GM19035 (cell line): Measurements from ENCODE around the gene PRKRIP1.
"Not testable (repeated sequence)": the region's sequence is repeated elsewhere in the genome, so short reads cannot be mapped to it uniquely, and the experiment has no call there.

ENCODE experiments used
- ATAC-seq: cut with Tn5 transposase; IDR thresholded peaks from one replicate; pipeline ENCODE4 v1.9.1; 2021; ENCODE audit not compliant: unreplicated experiment

Gene PRKRIP1

DNA sequence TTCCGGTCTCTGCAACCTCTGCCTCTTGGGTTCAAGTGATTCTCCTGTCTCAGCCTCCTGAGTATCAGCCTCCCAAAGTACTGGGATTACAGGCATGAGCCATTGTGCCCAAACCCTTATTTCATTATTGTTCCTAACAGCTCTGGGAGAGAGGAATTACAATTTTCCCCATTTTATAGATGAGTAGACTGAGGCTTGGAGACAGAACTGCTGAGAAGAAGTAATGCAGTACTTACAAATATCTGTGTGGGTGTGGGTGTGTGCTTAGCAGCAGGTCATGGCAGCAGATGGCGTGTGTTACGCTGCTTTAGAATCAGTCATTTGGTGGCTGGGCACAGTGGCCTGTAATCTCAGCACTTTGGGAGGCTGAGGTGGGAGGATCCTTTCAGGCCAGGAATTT is 7.4 kb downstream of the PRKRIP1 start:
- no peak for ATAC-seq

DNA sequence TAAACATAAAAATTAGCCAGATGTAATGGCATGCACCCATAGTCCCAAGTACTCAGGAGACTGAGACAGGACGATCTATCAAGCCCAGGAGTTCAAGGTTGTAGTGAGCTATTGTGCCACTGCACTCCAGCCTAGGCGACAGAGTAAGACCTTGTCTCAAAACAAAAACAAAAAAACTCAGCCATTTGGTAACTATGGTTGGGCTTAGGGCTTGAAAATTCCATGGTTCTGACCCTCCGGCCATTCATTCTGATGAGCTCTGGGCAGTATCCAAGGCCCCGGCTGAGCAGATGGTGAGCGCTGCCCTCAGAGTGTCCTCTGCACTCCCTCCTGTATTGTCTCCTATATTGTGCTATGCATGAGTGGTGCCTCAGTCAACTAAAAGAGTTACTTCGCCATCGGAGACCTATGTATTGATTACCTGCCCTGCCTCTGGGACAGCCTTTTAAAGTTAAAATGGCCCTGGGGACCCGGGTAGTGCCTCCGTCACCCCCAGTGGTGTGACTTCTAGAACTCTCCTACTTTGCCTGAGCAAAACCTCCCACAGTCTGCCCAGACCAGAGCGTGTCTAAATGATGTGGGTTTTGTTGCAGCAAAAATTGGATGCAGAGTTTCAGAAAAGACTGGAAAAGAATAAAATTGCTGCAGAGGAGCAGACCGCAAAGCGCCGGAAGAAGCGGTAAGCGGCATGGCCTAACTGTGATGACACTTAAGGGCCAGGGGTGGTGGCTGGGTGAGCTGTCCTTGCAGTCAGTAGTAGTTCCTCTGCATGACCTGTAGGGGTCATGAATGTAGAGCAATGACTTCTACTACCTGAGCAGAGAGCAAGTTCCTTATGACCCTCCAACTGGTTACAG is 8.1 kb downstream of the PRKRIP1 start:
- ATAC-seq: peak; percentile 83

GRCh38 chr7:102404862-102405188 is 8.7 kb downstream of the PRKRIP1 start:
- ATAC-seq: not testable (repeated sequence)

- no peak for ATAC-seq
Measured at GRCh38 chr7:102407910-102408309, 11.7 kb downstream of the PRKRIP1 start.

DNA sequence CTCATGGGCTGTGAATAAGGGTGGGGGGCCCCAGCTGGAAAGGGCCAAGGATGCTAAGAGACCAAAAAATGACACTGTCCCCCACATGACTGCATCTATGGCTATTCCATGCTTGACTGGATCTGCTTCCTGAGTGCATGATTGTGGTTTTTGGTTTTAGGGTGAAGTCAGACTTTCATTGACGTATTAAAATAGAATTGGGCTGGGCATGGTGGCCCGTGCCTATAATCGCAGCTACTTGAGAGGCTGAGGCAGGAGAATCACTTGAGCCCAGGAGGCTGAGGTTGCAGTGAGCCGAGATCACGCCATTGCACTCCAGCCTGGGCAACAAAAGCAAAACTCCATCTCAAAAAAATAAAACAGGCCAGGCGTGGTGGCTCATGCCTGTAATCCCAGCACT is 12.4 kb downstream of the PRKRIP1 start:
- peak; percentile 59 for ATAC-seq

DNA sequence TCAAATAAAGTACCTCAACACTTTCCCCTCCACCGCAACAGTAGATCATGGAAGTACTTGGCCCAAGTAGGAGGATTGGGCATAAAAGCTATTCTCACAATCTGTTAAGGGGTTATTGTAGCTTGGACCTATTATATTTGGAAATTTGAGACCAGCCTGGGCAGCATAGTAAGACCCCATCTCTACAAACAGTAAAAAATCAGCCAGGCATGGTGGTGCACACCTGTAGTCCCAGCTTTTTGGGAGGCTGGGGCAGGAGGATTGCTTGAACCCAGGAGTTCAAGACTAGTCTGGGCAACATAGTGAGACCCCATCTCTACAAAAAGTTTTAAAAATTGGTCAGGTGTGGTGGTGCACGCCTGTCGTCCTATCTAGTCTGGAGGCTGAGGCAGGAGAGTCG is 13.2 kb downstream of the PRKRIP1 start:
- ATAC-seq: no peak

DNA sequence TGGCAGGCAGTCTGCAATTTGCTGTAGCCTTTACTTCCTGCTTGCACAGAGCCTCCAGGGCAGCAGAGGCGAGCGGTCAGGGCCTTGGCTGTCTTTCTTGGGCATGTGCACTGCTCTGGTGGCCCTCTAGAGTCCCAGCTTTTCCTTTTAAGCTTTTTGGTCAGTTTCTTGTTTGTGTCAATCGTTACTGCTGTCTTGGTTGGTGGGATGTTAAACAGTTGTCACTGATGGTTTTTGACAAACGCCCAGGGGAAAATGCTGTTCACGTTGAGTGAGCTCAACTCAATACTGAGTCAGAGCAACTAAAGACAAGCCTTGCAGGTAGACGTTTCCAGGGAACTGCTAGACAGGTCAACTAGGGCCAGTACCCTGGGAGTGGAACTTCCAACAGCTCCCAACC is 14.0 kb downstream of the PRKRIP1 start:
- ATAC-seq: no peak

DNA sequence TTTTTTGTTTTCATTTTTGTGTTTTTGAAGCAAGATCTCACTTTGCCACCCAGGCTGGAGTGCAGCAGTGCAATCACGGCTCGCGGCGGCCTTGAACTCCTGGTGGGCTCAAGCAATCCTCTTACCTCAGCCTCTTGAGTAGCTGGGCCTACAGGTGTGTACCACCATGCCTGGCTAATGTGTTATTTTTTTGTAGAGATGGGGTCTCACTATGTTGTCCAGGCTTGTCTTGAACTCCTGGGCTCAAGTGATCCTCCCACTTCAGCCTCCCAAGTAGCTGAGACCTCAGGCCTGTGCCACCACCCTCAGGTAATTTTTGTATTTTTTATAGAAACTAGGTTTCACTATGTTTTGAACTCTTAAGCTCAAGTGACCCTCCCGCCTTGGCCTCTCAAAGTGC is 14.8 kb downstream of the PRKRIP1 start:
- ATAC-seq: no peak

GRCh38 chr7:102412548-102412947 is 16.4 kb downstream of the PRKRIP1 start:
- ATAC-seq: no peak

DNA sequence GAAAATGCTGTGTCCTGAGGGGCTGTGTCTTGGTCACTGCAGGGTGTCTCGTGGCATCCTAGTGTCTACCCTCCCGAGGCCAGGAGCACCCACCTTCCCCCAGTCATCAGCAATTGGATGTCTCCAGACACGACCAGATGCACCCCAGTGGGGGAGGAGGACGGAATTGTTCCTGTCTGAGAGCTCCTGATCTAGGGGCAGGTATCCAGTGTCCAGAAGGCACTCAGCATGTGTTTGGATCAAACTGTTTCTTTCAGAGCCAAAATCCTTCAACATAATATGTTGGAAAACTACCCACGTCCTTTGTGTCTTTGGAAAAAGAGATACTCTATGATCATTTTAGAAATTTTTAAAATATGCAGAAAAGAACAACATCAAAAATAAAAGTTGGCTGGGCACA is 16.9 kb downstream of the PRKRIP1 start:
- no peak for ATAC-seq

DNA sequence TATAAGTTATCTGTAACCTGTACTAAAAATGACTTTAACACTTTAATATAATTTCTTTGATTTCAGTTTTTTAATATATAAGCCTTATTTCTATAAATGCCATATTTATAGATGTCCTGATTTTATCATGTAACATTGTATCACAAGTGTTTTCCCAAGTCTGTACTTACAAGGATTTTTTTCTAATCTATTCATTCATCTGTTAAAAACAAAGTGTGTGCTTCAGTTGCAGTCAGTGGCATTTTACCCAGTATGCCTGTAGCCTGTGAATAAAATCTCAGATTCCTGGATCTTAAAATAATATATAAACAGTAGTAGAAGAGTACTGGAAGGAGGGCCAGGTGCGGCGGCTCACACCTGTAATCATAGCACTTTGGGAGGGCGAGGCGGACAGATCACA is 17.4 kb downstream of the PRKRIP1 start:
- ATAC-seq: no peak

DNA sequence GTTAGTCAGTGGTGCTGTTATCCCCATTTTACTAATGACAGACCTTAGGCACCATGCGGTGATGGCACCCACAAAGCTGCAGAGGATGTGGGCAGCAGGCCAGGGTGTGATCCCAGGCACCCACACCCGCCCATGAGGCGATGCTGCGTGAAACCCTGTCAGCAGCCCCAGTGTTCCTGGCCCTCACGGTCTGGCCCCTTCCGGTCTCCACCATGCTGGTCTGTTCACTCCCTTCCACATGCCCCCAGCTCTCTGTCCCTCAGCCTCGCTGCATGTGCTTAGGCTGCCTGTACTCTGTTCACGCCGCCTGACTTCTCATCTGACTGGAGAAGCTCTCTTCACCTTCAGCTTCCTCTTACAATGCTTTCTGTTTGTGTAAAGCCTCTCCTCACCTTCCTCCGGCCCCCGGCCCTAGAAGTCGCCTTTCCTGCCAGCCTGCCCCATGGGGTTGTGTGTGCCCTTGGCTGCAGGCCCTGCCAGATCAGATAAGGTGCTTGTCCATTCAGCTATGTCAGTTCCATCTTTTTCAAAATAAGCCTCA is 19.6 kb downstream of the PRKRIP1 start:
- no peak for ATAC-seq

DNA sequence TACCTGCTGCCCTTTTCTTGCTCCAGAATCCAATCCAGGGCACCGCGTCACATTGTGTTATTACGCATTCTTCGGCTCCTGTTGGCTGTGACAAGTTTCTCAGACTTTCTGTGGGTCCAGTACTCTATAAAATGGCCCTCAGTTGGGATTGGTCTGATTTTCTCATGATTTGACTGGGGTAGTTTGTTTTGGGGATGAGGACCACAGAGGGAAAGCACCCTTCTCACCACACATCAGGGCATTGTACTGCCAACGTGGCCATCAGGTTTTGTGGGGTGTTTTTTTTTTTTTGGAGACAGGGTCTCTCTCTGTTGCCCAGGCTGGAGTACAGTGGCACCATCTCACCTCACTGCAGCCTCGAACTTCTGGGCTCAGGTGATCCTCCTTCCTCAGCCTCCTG is 20.2 kb downstream of the PRKRIP1 start:
- ATAC-seq: no peak

DNA sequence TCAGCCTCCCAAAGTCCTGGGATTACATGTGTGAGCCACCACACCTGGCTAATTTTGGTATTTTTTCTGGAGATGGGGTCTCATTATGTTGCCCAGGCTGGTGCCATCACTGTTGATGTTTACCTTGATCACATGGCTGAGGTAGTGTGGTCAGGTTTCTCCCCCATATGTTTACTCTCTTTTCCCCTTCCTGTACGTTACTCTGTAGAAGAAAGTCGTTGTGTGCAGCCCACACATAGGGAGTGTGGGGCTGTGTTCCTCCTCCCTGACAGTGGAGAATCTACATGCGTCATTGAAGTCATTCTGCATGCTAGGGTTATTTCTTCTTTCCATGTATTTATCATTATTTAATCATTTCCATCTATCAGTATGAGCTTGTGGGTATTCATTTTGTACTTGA is 20.9 kb downstream of the PRKRIP1 start:
- no peak for ATAC-seq

GRCh38 chr7:102418592-102418991 is 22.4 kb downstream of the PRKRIP1 start:
- ATAC-seq: no peak

- no peak for ATAC-seq
Measured at GRCh38 chr7:102421706-102422240, 25.6 kb downstream of the PRKRIP1 start.

- no peak for ATAC-seq
Measured at GRCh38 chr7:102424129-102424551, 28.0 kb downstream of the PRKRIP1 start.

- ATAC-seq: peak; percentile 32
Measured at GRCh38 chr7:102424787-102425218, 28.6 kb downstream of the PRKRIP1 start.

DNA sequence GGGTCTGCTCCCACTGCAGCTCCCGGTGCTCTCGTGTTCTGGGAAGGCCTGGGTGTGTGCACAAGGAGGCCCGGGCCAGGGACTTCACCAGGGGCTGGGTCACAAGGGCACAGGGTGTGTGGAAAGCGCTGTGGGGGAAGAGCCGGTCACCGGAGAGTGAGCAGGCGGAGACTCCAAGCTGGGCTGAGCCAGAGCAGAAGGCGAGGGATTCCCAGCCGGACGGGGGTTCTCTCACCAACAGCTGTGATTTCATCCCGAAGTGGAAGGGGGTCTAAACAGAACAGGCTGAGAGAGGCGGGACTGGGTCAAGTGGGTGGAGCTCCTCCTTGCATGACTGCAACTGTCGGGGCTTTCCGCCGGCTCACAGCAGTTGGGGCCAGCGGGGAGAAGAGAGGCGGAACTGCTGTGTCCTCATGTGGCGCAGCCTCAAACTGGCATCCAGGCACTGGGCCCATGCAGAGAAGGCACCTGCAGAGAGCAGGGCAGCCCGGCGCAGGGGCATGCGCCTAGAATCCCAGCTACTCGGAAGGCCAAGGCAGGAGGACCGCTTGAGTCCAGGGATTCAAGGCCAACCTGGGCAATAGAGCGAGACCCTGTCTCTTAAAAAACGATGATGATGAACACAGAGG is 29.6 kb downstream of the PRKRIP1 start:
- peak; percentile 66 for ATAC-seq

DNA sequence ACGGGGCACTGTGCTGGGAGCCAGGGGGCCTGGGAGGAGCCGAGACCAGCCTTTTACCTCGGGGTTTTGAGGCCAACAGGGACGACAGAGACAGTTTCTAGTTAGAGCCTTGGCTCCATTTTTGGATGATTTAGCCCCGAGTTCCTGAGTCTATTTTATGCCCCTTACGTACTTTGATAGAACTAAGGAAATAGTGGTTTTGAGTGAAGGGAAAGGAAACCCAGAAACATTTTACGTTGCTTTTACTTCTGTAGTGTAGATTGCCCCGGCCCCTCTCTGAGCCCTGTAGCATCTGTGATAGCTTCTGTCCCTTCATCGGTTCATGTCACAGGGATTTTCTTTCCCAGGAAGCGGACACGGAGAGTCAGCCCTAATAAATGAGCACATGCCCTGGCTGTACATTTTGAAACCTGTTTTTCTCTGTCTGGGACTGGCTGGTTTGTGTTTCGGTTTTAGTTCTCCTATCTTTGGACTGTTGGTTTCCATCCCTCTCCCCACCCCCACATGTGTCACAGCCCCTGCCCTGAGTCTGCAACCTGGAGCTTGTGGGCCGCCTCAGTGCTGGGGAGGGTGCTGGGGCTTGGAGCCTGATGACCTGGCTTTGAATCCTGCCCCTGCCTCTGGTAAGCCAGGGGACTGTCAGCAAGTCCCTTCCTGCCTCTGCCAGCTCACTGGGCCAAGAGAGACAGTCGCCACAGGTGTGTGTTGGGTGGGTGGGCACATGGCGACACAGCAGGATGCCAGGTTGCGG is 30.3 kb downstream of the PRKRIP1 start:
- peak; percentile 58 for ATAC-seq

GRCh38 chr7:102427019-102427405 is 30.8 kb downstream of the PRKRIP1 start:
- no peak for ATAC-seq
